H1 (cell line): ENCODE results near the gene LHX2. TPM values are rescaled to one million over a fixed set of nuclear protein-coding genes. Genes with fewer than 3 reads are reported as not detected.
A peak's percentile ranks its signal among the peaks of the same experiment; 100 is the strongest.

Source experiments
- MAX ChIP-seq: IDR thresholded peaks from 2 replicates; pipeline ENCODE4 v1.6.1; 2012; ENCODE audit warnings: inconsistent platforms
- TEAD4 ChIP-seq: IDR thresholded peaks from 2 replicates; pipeline ENCODE4 v1.6.1; 2012; ENCODE audit warnings: low read depth, low read length, inconsistent platforms, mixed read lengths
- YY1 ChIP-seq: IDR thresholded peaks from 2 replicates; pipeline ENCODE4 v1.6.1; 2011; ENCODE audit warnings: low read depth, mild to moderate bottlenecking, low read length
- polyA plus RNA-seq, 7 experiments: library from polyadenylated mRNA; depleted of rRNA in 3 of 7; stranded (reverse) in 5 of 7; unstranded in 2 of 7; fragments of >200 nt in 5 of 7; fragments of 200-250 nt in 2 of 7; gene quantifications; 1 replicate in 5 of 7; 2 replicates in 1 of 7; 4 replicates in 1 of 7; pipeline versions ENCODE4 v1.2.1 to v1.2.3, GENCODE V29; 2011 to 2013; ENCODE audit warnings: missing spikeins in 2 of 7, mixed read lengths in 2 of 7
- total RNA-seq: library from RNA; stranded (reverse); fragmentation: NEBNext Ultra II Directional; extraction: Animal tissue kit (Norgen Biotek cat#: 25700); gene quantifications from 2 replicates; pipeline ENCODE4 v1.2.1, GENCODE V29; 2021

Gene LHX2
- total and polyA plus RNA-seq, 2 of the 8 experiments (the other 6 are each of a cell fraction or from before 2014, with no cell fraction given), result 0.11 to 0.86 TPM

GRCh38 chr9:124008694-124009530 lies 2.7 kb upstream of the LHX2 start (continued):
- 0 out of 2 replicates have a peak, but pooled peaks have one; percentile 6 for TF ChIP-seq YY1
- TF ChIP-seq MAX, result 0 out of 2 replicates have a peak, but pooled peaks have one; percentile 15
- 0 out of 2 replicates have a peak, but pooled peaks have one; percentile 18 for TF ChIP-seq TEAD4
